EH (cell line): ENCODE data around the gene LHFPL6.
A peak's percentile ranks its signal among the peaks of the same experiment; 100 is the strongest.
"Not testable (repeated sequence)": the region's sequence is repeated elsewhere in the genome, so short reads cannot be mapped to it uniquely, and the experiment has no call there.

Source experiments
- DNase-seq: peaks from one replicate; pipeline ENCODE4 v3.0.0-alpha.2; 2015; ENCODE audit warnings: low read depth

The LHFPL6 gene

DNA sequence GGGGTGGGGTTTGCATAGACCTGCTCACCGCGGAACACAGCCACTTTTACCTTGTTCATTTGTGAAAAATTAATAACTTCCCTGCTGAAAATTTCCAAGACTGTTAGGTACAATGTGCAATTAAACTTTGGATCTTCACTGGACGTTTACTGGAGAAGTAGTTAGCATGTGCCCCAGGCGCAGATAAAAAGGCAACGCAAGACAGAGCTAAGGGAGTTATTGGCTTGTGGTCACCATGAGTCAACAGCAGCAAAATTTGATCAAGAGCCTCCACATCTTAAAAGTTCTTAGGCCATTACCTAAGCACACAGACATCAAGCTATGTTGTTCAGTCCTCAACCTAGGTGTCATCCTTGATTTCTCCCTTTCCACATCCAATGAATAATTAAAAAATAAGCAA lies 257.0 kb downstream of the LHFPL6 start:
- DNase-seq: no peak

DNA sequence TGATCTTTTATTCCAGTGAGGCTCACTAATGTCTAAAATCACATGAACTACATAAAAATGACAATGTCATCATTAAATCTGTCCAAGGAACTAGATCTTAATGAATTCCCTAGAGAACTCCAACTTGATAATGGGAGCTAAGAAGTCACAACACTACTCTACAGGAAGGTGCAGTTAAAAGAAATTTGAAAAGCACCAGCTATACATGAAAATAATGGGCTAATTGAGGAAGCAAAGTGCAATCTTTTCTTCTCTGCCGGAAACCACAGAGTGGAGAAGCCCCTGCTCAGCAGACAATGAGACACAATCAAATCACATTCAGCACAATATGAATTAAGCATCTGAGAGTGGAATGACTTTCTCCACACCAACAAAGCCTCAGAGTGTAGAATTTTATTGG lies 261.7 kb downstream of the LHFPL6 start:
- DNase-seq: no peak

DNA sequence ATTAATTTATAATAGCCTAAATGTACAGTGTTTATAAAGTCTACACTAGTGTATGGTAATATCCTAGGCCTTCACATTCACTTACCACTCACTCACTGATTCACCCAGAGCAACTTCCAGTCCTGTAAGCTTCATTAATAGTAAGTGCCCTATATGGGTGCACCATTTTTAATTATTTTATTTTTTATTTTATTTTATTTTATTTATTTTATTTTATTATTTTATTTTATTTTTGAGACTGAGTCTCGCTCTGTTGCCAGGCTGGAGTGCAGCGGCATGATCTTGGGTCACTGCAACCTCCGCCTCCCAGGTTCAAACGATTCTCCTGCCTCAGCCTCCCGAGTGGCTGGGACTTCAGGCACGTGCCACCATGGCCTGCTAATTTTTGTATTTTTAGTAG lies 264.9 kb downstream of the LHFPL6 start:
- not testable (repeated sequence) for DNase-seq

DNA sequence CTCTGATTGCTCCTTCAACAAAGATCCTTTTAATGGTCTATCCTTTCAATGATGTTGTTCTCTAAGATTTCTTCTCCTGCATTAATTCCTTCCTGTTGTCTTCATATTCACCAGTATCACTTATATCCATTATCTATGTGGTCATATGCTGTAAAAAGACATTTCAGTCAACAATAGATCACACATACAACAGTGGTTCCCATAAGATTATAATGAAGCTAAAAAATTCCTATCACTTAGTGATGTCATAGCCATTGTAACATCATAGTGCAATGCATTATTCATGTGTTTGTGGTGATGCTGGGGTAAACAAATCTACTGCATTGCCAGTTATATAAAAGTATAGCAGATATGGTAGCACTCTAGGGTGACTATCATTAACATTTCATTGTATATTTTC lies 266.1 kb downstream of the LHFPL6 start:
- no peak for DNase-seq

DNA sequence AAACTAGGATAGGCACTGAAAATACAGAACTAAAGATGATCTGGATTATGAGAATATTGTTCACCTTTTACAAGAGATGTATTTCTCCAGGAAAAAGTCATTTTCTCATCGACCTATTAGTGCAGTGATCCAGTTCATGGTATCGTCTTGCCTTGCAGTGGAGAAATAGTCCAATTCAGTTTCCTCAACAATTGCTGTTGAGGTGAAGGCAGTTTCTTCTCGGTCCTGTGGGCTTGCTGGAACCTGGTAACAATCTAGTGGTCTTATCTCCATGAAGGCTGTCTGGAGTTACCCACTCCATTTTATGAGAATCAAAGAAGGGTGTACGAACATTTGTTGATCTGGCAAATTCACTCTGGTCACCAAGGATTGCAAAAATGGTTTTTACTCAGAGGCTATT lies 266.8 kb downstream of the LHFPL6 start:
- no peak for DNase-seq

DNA sequence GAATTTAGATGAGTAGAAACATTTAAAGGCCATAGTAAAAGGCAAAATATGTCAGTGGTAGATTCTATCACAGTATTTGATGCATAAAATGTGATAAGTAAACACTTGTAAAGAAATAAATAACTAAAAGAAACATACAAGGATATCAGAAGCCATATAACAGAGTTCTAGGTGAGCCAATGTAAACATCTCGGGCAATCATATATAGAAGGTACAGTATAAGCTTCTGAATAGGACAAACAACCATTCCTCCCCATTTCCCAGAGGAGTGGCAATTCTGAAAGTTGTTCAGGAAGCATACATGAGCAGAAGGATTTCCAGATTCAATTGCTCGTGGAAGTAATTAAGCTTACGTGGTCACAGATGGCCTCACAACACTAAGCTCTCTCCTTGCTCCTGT lies 267.3 kb downstream of the LHFPL6 start:
- no peak for DNase-seq

DNA sequence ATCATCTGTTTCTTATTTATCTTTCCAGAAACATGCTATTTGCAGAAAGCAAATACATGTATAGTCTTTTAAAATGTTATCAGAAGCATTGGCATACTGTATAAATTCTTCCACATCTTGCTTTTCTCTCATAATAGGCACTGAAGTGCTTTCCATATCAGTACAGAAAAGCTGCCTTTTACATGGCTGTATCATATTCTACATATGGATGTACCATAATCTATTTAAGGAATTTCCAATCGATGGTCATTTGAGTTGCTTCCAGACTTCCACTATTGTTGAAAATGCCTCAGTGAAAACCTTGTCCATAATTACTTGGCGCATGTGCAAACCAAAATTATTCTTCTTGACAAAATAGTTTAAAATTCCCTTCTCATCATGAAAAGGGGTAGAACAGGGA lies 272.5 kb downstream of the LHFPL6 start:
- DNase-seq: no peak

DNA sequence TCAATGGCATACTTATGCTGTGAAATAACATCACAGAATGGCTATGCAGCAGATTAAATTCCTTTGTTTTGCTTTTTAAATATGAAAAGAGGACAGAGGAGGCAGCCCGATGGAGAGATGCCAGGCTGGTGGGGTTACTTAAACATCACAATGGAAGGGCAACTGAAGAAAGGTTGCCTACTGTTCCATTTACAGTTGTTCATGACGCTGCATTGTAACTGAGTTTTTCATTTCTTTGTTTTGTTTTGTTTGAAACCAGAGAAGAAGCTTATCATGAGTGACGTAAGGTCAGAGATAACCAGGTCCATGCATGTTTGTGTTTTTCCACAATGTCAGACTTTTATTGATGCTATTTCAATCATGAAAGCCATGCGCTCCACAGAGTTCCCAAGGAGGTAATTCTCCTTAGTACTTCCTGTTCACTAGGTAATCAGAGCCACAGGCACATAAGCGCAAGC lies 273.8 kb downstream of the LHFPL6 start:
- no peak for DNase-seq

DNA sequence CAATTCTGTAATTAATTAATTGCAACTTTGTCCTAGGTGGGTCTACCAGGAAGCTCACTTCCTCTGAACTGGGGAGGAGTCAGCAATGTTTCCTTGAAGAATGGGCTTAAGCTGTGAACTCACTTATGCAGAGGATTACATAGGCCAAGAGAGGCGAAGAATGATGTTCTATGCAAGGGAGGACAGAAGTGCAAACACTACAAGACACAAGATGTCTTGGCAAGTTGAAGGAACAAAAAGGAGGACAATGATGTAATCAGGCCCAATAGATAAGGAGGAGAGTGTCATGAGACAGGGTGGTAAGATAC lies 275.9 kb downstream of the LHFPL6 start:
- no peak for DNase-seq

DNA sequence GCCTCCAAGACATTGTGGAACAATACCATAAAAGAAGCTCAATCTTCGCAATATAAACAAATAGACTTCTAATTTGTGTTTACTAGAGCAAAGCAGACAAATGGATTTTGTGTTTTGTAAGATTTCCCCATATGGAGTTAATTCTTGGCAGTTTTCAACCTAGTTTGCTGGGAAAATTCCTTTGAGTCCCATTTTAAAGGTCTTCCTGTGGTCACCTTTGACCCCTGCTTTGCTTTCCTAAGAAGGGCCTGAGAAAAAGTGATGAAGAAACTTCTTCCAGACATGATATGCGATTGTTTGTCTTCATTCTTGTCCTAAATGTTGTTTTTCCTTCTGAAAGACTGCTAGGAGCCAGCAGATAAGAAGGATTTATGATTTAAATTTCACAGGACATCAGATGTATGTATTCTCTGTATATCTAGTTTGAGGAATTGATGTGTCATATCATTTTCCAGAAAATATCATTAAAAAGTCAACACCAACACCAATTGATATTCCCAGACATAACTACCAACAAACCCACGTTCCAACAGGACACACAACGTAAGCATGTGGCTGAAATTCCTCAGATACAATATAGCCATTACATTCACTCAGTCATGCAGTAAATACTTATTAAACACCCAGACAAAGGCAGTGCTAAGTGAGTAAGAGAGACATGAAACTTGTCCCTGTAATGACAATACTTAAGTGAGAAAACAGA lies 276.4 kb downstream of the LHFPL6 start:
- DNase-seq: peak; percentile 28

DNA sequence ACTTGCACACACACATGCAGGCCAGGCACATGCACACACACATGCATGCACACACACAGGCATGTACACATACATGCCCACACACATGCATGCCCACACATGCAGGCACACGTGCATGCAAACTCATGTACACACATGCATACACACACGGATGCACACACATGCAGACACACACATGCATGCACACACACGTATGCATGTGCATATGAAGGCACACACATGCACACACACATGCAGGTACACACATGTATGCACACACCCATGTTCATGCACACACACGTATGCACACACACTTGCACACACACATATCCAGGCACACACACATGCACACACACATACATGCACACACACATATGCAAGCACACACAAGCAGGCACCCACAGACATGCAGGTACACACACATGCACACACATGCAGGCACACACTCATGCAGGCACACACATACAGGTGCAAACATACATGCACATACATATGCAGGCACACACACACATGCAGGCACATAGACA lies 278.1 kb downstream of the LHFPL6 start:
- DNase-seq: no peak

DNA sequence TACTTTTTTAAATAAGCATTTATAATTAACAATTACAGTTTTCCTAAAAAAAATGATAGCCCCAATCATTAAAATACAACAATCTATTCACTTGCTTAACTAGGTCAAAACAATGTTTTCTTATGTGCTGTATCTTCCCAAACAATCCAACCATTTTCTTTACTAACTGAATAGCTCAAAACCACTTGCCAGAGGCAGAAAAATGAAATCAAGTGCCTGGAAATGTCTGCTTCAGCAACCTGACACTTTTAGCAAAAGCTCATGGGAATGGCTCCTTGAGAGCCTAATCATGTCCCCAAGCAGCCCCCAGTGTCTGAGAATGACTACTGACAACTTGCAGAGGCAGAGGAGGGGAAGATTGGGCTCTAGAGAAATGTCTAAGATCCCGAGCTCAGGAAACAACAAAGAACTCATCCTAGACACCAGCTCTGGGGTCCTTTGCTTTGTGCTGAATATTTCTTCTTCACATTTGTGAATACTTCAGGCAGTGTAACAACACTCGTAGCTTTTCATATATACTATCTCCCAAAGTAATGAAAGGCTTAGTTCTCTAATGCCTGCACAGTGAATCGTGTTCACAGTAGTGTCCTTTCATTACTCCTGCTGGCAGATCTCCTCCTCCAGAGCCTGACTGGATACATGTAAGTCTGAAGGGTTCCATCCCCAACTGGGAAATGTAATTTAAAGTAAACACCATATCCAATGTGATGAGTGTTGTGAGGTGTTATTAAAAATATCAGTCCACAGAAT lies 280.0 kb downstream of the LHFPL6 start:
- no peak for DNase-seq

DNA sequence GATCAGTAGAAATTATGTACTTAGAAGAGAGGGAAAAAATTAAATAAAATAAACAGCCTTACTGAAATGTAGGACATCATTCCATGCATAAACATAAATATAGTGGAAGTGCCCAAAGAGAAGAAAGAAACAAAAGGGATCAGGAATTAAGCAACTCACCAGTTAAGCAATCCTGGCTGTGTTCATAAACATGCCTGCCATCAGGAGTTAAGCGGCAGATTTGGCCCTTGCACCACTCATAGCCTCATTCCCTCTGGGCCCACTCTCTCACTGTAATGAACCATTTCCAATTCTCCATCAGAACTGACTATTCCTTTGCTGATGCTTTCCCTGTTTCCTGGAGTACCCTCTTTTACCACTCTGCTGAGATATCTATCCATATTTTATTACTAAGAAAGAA lies 281.4 kb downstream of the LHFPL6 start:
- DNase-seq: no peak

DNA sequence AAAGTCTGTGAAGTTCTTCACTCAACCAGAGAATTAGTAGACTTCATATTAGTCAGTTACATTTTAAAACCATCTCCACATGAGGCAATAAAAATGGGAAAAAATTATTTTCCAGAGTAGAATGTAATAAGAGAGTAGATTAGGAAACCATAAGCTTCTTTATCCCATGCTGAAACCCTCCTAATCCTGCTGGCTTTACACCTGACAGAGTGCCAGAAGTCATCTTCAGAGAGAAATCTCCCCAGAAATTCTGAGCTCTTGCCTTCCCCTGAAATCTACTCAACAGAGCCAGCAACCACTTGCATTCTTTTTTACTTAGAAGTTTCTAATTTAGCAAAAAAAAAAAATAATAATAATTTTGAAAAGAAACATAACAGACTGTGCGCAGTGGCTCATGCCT lies 284.8 kb downstream of the LHFPL6 start:
- no peak for DNase-seq

DNA sequence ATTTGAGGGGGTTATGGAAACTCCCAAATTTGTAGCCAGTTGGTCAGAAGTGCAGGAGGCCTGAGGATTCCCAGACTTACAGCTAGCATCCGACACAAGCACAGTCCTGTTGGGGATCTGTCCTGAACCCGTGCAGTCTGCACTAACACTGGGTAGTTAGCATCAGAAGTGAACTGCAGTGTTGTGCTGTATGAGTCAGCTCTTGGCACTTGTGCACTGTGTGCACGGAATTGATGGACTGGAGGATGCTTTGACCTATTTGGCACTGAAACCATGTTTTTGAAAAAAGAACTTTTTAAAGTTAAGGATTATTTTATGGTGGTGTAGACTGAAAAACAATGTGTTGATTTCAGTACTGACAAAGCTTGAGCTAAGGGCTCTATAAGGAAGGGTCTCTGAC lies 285.7 kb downstream of the LHFPL6 start:
- DNase-seq: peak; percentile 43

DNA sequence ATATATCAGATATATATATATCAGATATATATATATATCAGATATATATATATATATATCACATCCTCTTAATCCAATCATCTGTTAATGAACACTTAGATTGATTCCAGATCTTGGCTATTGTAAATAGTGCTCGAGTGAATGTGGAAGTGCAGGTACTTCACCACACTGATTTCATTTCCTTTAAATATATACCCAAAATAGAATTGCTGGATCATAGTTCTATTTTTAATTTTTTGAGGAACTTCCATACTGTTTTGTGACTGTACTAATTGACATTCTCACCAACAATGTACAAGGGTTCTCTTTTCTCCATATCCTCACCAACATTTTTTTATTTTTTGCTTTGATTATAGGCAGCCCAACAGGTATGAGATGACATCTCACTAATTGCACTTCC lies 287.2 kb downstream of the LHFPL6 start:
- no peak for DNase-seq

DNA sequence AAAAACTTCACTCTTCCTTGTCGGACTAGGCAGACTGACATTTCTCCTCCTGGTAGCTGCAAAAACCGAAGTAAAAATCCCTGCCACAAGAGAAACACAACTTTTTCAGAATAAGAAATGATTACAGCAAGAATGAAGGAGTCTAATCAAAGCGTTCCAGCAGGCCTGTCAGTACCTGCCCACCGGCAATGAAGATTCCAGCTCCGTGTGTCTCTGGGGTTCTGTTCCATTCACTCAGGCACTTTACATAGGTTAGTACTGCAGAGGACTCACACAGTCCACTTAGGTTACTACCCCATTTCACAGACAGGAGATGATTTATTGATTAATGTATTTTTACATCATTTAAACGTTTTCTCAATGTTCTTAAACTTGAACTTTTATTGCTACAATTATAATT lies 289.3 kb downstream of the LHFPL6 start:
- no peak for DNase-seq

DNA sequence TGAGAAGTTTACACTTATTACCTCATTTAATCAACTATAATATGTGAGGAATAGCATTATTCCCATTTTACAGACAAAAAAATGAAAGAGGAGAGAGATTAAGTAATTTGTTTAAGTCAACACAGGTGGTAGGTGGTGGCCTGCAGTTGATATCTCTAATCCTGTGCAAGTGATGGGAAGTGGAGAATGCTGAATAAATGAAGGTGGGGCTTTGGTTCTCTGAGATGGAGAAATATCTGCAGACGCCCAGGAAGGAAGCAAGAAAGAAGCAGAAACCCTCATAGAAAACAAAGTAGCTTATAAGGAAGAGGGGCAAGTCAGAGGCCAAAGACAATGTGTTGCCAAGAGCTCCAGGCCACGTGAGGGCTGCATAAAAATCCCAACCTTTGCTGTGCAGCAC lies 290.4 kb downstream of the LHFPL6 start:
- DNase-seq: no peak

DNA sequence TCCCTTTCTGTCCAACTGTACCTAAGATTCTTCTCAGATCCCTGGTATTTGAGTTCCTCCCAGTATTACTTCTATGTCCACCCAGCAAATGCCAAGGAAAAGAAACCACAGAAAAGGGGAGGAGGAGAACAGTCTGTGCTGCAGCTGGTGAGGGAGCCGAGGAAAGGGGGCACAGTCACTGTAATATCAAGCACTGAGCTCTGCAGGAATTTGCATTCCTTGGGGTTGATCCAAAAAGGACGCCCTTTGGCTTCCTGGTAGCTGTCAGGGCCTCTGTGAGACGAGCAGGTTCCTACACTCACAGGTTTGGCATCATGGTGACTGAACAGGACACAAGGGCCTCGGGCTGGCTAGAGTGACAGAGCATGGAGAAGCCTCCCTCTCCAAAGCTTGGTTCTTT lies 291.4 kb downstream of the LHFPL6 start:
- peak; percentile 32 for DNase-seq

DNA sequence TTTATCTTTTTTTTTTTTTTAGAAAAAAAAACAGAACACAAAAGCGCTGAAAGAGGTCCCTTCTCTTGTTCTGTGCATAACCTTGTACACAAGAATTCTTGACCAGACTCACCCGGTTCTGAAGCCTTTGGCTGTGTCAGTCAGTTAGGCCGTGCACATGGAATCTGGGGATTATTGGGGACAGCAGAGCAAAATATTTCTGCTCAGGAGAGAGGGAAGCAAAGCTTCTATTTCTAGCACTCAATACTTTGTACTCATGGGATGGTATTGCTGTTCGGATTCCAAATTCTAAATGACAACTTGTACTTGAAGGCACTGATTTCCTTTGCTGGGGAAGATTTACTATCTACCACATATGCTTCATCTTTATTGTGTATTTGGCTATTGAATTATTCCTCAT lies 292.0 kb downstream of the LHFPL6 start:
- no peak for DNase-seq

DNA sequence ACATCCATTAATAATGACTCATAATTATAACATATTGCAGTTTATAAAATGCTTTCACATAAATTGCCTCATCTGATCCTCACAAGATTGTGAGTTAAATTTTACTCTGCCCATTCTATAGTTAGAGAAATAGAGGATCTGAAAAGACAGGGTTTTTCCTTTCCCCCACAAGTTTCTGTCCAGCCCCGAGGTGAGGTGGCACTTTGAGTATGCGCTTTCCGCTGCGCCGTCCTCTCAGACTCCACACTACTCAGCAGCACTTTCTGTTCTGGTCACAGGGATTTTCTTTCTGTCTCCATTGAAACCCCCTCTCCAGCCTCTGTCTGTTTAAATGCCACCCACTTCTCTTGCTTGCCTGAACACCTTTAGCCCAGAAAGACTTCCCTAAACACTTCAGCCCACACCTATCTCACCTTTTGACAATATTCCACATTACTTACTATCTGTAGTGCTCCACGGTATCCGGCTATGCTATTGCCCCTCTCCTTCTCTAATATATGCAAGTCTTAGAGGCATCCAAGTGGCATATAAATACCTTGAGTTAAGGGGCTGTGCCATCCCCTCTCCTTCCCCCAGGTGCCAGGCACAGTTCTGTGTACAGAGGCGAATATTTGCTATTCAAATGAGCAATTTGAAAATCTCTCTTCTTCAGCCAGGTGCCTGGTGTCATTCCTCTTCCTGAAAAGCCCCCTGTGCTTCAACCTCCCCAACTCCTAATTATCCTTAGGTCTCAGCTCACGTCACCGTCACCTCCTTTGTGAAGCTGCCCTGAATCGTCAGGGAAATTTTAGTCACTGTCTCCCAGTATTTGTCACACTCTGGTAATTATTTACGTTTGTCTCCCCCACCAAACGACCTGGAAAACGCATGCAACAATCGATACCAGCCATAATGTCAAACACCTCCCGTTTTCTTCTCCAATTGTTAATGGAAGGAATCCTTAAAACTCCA lies 296.1 kb downstream of the LHFPL6 start:
- no peak for DNase-seq

DNA sequence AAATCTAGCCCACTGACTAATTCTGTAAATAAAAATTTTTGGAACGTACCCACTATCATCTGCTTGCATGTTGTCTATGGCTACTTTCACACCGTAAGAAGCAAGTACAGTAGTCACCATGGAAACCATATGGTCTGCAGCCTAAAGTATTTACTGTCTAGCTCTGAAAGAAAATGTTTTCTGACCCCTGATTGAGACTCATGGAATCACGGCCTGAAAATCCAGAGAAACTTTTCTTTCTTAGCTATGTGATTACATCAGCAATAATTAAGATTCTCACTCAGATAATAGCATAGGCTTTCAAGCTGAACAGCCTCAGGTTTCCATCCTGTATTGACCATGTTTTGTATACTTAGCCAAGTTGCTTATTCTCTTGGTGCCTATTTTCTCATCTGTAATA lies 300.2 kb downstream of the LHFPL6 start:
- no peak for DNase-seq

DNA sequence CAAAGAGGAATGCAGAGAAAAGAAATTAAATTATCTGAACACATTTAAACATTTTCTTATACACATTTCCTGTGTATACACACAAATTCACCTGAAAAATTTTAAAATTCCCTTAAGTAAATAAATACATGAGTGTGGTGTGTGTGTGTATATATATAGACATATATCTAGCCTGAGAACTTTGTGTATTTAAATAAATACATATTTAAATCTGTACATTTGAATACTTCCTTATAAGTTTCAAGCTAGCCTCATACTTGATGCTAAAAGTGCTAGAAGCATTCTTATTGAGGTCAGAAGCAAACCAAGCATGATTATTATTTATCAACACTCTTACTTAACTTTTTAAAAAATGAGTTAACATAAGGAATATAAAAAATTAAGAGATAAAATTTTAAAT lies 304.0 kb downstream of the LHFPL6 start:
- no peak for DNase-seq
